Spleen (tissue), 11 donors: ENCODE results near the gene IRX1. TPM values are rescaled to one million over a fixed set of nuclear protein-coding genes. Genes with fewer than 3 reads are reported as not detected.

Experiments used
- DNase-seq: peaks from one replicate; pipeline ENCODE4 v3.0.0-alpha.2; 2020
- H3K27ac ChIP-seq, 8 donors: fragments of 200-600 bp; sonication (generic) in 7 of 8; 1 replicate in 4 of 8; 2 replicates in 4 of 8; pipeline versions ENCODE4 v1.5.0 to v1.8.0; 2016 to 2021; ENCODE audit warnings: inconsistent platforms in 4 of 8, mild to moderate bottlenecking in 4 of 8, moderate library complexity in 1 of 8
- H3K27me3 ChIP-seq, 7 donors: fragments of 200-600 bp; sonication (generic) in 6 of 7; replicated peaks in 1 of 7; 1 replicate in 4 of 7; 2 replicates in 3 of 7; pipeline versions ENCODE4 v1.5.0 to v1.8.0; 2016 to 2021; ENCODE audit warnings: inconsistent platforms in 3 of 7, mild to moderate bottlenecking in 1 of 7
- H3K36me3 ChIP-seq, 6 donors: fragments of 200-600 bp; sonication (generic) in 5 of 6; 1 replicate in 4 of 6; 2 replicates in 2 of 6; pipeline versions ENCODE4 v1.5.0 to v1.8.0; 2016 to 2021; ENCODE audit warnings: inconsistent platforms in 2 of 6
- H3K4me1 ChIP-seq, 6 donors: fragments of 200-600 bp; sonication (generic) in 5 of 6; 1 replicate in 3 of 6; 2 replicates in 3 of 6; pipeline versions ENCODE4 v1.5.0 to v1.8.0; 2016 to 2021; ENCODE audit warnings: inconsistent platforms in 3 of 6
- H3K4me3 ChIP-seq, 8 donors: fragments of 200-600 bp; sonication (generic) in 7 of 8; 1 replicate in 4 of 8; 2 replicates in 4 of 8; pipeline versions ENCODE4 v1.5.0 to v1.8.0; 2016 to 2021; ENCODE audit warnings: inconsistent platforms in 4 of 8, mild to moderate bottlenecking in 4 of 8, moderate library complexity in 2 of 8
- H3K9me3 ChIP-seq, 8 donors: fragments of 200-600 bp; sonication (generic) in 7 of 8; 1 replicate in 4 of 8; 2 replicates in 4 of 8; pipeline versions ENCODE4 v1.5.0 to v1.8.0; 2016 to 2021; ENCODE audit warnings: inconsistent platforms in 4 of 8
- CTCF ChIP-seq, 11 experiments: fragments of 200-600 bp in 7 of 11; fragments of 450-650 bp in 4 of 11; sonication (generic) in 4 of 11; IDR thresholded peaks in 8 of 11; conservative IDR thresholded peaks in 3 of 11; 1 replicate in 7 of 11; 2 replicates in 4 of 11; pipeline versions ENCODE4 v1.4.0 to v1.8.0; 2016 to 2021; ENCODE audit warnings: antibody characterized with exemption in 11 of 11, inconsistent platforms in 4 of 11, mild to moderate bottlenecking in 1 of 11
- POLR2A ChIP-seq, 3 donors: fragments of 450-650 bp; IDR thresholded peaks; one replicate each; pipeline ENCODE4 v1.5.1; 2017; ENCODE audit warnings: antibody characterized with exemption in 3 of 3, mild to moderate bottlenecking in 1 of 3
- POLR2AphosphoS5 ChIP-seq, 3 donors: sonication (generic); formaldehyde crosslinking; IDR thresholded peaks; one replicate each; pipeline ENCODE4 v1.5.1; 2017; ENCODE audit warnings: antibody characterized with exemption in 3 of 3
- WGBS, 5 donors: extraction: QIAGEN DNeasy Blood & Tissue Kit in 3 of 5; methylation state at CpG; one replicate each; pipeline versions ENCODE4 v1.1.5 to v1.1.7; 2013 to 2018; 5-methylcytosine and 5-hydroxymethylcytosine counted together
- intact Hi-C: fragments of 100-400 bp; cut with DNase I; formaldehyde crosslinking; loops from one replicate; pipeline ENCODE4 v1.15.0; 2023; ENCODE audit warnings: low total_unique reads
- polyA plus RNA-seq, 3 donors: library from polyadenylated mRNA; stranded (reverse); fragments of 200-250 nt; gene quantifications; one replicate each; pipeline ENCODE4 v1.2.1, GENCODE V29; 2013
- total RNA-seq, 7 donors: library from RNA; depleted of rRNA in 3 of 7; stranded (reverse); fragments of >200 nt in 3 of 7; fragmentation: NEBNext Ultra II Directional in 4 of 7; extraction: Animal tissue kit (Norgen Biotek cat#: 25700) in 4 of 7; gene quantifications; one replicate each; pipeline versions ENCODE4 v1.1.0 to v1.2.1, GENCODE V29; 2016 to 2021
- donor health status: healthy with polysubstance abuse.
- donor health status: DM: no; HTN: no; CAD: no; lungs with moderate emphysema.
- donor health status: DM: no; HTN: no; CAD: no.
- donor health status: Bipolar disorder and iron deficiency.
- donor health status: healthy.
- donor health status: DM: no; HTN: no; CAD: no.
- donor health status: DM: yes; HTN: yes; CAD: no.

Gene IRX1
- total and polyA plus RNA-seq, 10 donors, result not detected

- Histone ChIP-seq H3K27ac (no peak overlapping the region), H3K4me1 (no peaks in the 10 kb centered on the region), H3K9me3 (no peaks in the 10 kb centered on the region), H3K4me3 (no peak overlapping the region), H3K36me3 (no peaks in the 10 kb centered on the region), H3K27me3 (peaks cover 0 to 37% (median 1%) of the 10 kb centered on the region in 7 donors)
- TF ChIP-seq POLR2AphosphoS5 (IDR thresholded peaks at IDR 0.05) (no peak), CTCF (IDR thresholded peaks at IDR 0.05 in 8 of 11, conservative IDR thresholded peaks at IDR 0.05 in 3 of 11) (no peak), POLR2A (IDR thresholded peaks at IDR 0.05) (no peak)
- WGBS, 5 donors, result 65 to 69% (median 69%) methylated on average over 5 of the region's 5 CpGs
- intact Hi-C loops, result no loop called here
- DNase-seq, result no peak
Measured at GRCh38 chr5:3612591-3613042, 17.0 kb downstream of the IRX1 start.

- Histone ChIP-seq H3K4me3 (no peak overlapping the region), H3K36me3 (no peaks in the 10 kb centered on the region), H3K27me3 (peaks cover 0 to 26% (median 0%) of the 10 kb centered on the region in 7 donors), H3K4me1 (no peaks in the 10 kb centered on the region), H3K9me3 (no peaks in the 10 kb centered on the region), H3K27ac (no peak overlapping the region)
- 76 to 83% (median 82%) methylated on average over 7 to 10 of the region's 10 CpGs for WGBS, 5 donors
- intact Hi-C loops, result no loop called here
- DNase-seq, result no peak
- TF ChIP-seq CTCF (IDR thresholded peaks at IDR 0.05 in 8 of 11, conservative IDR thresholded peaks at IDR 0.05 in 3 of 11) (no peak), POLR2A (IDR thresholded peaks at IDR 0.05) (no peak), POLR2AphosphoS5 (IDR thresholded peaks at IDR 0.05) (no peak)
Measured at GRCh38 chr5:3613726-3614125, 18.1 kb downstream of the IRX1 start.

GRCh38 chr5:3615217-3615616, 19.6 kb downstream of the IRX1 start:
- intact Hi-C loops, result no loop called here
- TF ChIP-seq CTCF (IDR thresholded peaks at IDR 0.05 in 8 of 11, conservative IDR thresholded peaks at IDR 0.05 in 3 of 11) (no peak), POLR2AphosphoS5 (IDR thresholded peaks at IDR 0.05) (no peak), POLR2A (IDR thresholded peaks at IDR 0.05) (no peak)
- H3K27me3 ChIP-seq, result peaks cover 0 to 18% (median 0%) of the 10 kb centered on the region in 7 donors
- H3K4me3 ChIP-seq, result no peak overlapping the region
- WGBS, 5 donors, result 62 to 73% (median 72%) methylated on average over 2 of the region's 2 CpGs
- no peak for DNase-seq
- no peaks in the 10 kb centered on the region for H3K9me3 ChIP-seq
- H3K4me1 ChIP-seq, result no peaks in the 10 kb centered on the region
- no peaks in the 10 kb centered on the region for H3K36me3 ChIP-seq
- no peak overlapping the region for H3K27ac ChIP-seq

- Histone ChIP-seq H3K9me3 (no peaks in the 10 kb centered on the region), H3K4me3 (no peak overlapping the region), H3K27me3 (peaks cover 0 to 14% (median 0%) of the 10 kb centered on the region in 7 donors), H3K4me1 (no peaks in the 10 kb centered on the region), H3K36me3 (no peaks in the 10 kb centered on the region), H3K27ac (no peak overlapping the region)
- TF ChIP-seq POLR2AphosphoS5 (IDR thresholded peaks at IDR 0.05) (no peak), POLR2A (IDR thresholded peaks at IDR 0.05) (no peak), CTCF (IDR thresholded peaks at IDR 0.05 in 8 of 11, conservative IDR thresholded peaks at IDR 0.05 in 3 of 11) (no peak)
- WGBS, 5 donors, result 82 to 91% (median 86%) methylated on average over 13 of the region's 13 CpGs
- intact Hi-C loops, result no loop called here
- no peak for DNase-seq
Measured at GRCh38 chr5:3615829-3616228, 20.2 kb downstream of the IRX1 start.
